ENCODE results near the gene NCR2.

GRCh38 chr6:41386594-41386993 lies 51.2 kb downstream of the NCR2 start:
- no peak for TF ChIP-seq CTCF (conservative IDR thresholded peaks at IDR 0.05; ENCODE audit: low read depth, low read length)
- no peak for TF ChIP-seq EZH2 (IDR thresholded peaks at IDR 0.05; ENCODE audit: borderline replicate concordance, low read depth, low read length, poor library complexity, severe bottlenecking)

All from A673 (cell line).